ENCODE results near the gene NAV3.

NAV3 gene

DNA sequence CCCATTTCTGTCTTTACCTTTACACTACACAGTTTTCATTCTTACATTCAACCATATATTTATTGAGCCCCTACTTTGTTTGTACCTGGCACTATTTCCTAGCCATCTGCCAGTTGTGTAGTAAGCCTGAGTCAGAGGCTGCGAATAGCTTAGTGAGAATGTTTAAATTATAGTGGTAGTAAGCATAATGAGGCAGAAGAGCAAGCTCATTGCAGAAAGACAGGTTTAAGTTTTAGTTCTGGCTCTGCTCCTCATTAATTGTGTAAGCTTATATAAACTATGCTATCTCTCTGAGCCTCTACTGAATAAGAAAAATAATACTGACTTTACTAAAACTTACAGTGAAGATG lies 123.5 kb downstream of the NAV3 start:
- Histone ChIP-seq H3K36me3 (ENCODE audit: insufficient read depth, insufficient read length, low read length) (no peaks in the 10 kb centered on the region), H3K27me3 (ENCODE audit: insufficient read depth, insufficient read length) (no peaks in the 10 kb centered on the region), H3K4me1 (ENCODE audit: insufficient read depth, insufficient read length) (no peaks in the 10 kb centered on the region), H3K4me3 (ENCODE audit: insufficient read length, low read depth) (no peak overlapping the region), H3K9ac (ENCODE audit: insufficient read length, low read depth) (no peak overlapping the region), H3K9me3 (ENCODE audit: insufficient read depth, low read length) (no peaks in the 10 kb centered on the region)
- no peak for TF ChIP-seq ZNF274 (IDR thresholded peaks at IDR 0.05; ENCODE audit: low read depth, low read length)
- no peak for TF ChIP-seq SUZ12 (IDR thresholded peaks at IDR 0.05; ENCODE audit: extremely low read depth, insufficient read depth, insufficient read length)
- no peak for TF ChIP-seq YY1 (IDR thresholded peaks at IDR 0.05; ENCODE audit: insufficient read depth, insufficient read length)
- no peak for DNase-seq (ENCODE audit: low read depth, low spot score)

DNA sequence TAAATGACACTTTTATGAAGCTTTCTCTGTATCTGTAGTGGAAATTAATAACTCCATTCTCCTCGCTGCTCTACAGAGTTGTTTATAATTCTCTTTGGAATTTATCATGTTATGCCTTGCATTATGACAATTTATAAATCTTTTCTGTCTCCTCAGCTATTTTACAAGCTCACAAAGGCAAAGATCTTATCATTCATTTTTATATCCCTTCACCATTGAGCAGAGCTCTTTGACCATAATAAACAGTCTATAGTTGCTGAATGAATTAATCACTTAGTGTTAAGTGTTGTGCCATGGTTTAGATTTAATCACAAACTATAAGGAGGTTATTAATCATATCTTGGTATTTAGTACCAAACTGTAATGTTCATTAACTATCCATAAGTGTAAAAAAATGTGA lies 126.4 kb downstream of the NAV3 start:
- no peak for DNase-seq (ENCODE audit: low read depth, low spot score)
- Histone ChIP-seq H3K27me3 (ENCODE audit: insufficient read depth, insufficient read length) (no peaks in the 10 kb centered on the region), H3K36me3 (ENCODE audit: insufficient read depth, insufficient read length, low read length) (no peaks in the 10 kb centered on the region), H3K9ac (ENCODE audit: insufficient read length, low read depth) (no peak overlapping the region), H3K9me3 (ENCODE audit: insufficient read depth, low read length) (no peaks in the 10 kb centered on the region), H3K4me3 (ENCODE audit: insufficient read length, low read depth) (no peak overlapping the region), H3K4me1 (ENCODE audit: insufficient read depth, insufficient read length) (no peaks in the 10 kb centered on the region)
- TF ChIP-seq ZNF274 (IDR thresholded peaks at IDR 0.05; ENCODE audit: low read depth, low read length) (no peak), YY1 (IDR thresholded peaks at IDR 0.05; ENCODE audit: insufficient read depth, insufficient read length) (no peak), SUZ12 (IDR thresholded peaks at IDR 0.05; ENCODE audit: extremely low read depth, insufficient read depth, insufficient read length) (no peak)

DNA sequence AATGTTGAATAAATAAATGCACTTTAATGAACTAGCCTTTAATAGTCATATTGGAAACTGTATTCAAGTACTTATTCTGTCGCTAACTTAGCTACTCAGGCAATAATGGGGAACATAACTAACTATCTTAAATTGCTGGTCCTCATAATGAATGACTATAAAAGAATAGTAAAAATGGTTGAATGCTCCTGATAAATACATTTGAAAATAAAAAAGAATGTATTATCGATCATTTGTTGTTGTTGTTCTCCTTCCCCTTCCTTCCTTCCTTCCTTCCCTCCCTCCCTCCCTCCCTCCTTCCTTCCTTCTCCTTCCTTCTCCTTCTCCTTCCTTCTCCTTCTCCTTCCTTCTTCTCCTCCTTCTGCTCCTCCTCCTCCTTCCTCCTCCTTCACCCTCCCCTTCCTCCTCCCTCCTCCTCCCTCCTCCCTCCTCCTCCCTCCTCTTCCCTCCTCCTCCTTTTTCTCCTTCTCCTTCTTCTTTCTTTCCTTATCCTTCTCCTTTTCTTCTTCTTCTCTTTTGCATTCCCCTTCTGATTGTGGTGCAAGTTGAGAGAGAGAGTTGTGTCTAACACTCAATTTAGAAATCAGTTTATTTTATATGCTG lies 133.0 kb downstream of the NAV3 start:
- Histone ChIP-seq H3K4me1 (ENCODE audit: insufficient read depth, insufficient read length) (no peaks in the 10 kb centered on the region), H3K9me3 (ENCODE audit: insufficient read depth, low read length) (no peaks in the 10 kb centered on the region), H3K36me3 (ENCODE audit: insufficient read depth, insufficient read length, low read length) (peaks cover 2% of the 10 kb centered on the region), H3K4me3 (ENCODE audit: insufficient read length, low read depth) (no peak overlapping the region), H3K9ac (ENCODE audit: insufficient read length, low read depth) (no peak overlapping the region), H3K27me3 (ENCODE audit: insufficient read depth, insufficient read length) (no peaks in the 10 kb centered on the region)
- TF ChIP-seq SUZ12 (IDR thresholded peaks at IDR 0.05; ENCODE audit: extremely low read depth, insufficient read depth, insufficient read length), result no peak
- no peak for TF ChIP-seq ZNF274 (IDR thresholded peaks at IDR 0.05; ENCODE audit: low read depth, low read length)
- no peak for TF ChIP-seq YY1 (IDR thresholded peaks at IDR 0.05; ENCODE audit: insufficient read depth, insufficient read length)
- no peak for DNase-seq (ENCODE audit: low read depth, low spot score)

DNA sequence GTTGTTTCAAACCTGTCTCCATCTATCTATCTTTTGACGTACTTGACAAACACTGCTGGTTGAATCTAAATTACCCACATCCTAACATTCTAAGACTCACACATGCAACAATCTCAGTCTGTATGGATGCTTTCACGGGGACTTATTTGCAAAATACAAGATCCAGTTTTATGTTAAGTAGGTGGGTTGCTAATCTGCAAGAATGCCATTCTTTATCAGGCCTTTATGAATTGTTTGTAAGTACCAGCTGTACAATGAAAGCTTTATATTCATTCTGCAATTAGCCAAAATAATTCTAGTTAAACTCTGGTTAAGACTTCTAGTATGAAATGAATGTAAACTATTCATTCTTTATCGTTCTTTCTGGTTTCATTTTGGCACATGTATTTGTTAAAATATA lies 135.1 kb downstream of the NAV3 start:
- Histone ChIP-seq H3K36me3 (ENCODE audit: insufficient read depth, insufficient read length, low read length) (peaks cover 2% of the 10 kb centered on the region), H3K4me1 (ENCODE audit: insufficient read depth, insufficient read length) (no peaks in the 10 kb centered on the region), H3K27me3 (ENCODE audit: insufficient read depth, insufficient read length) (no peaks in the 10 kb centered on the region), H3K4me3 (ENCODE audit: insufficient read length, low read depth) (no peak overlapping the region), H3K9ac (ENCODE audit: insufficient read length, low read depth) (no peak overlapping the region), H3K9me3 (ENCODE audit: insufficient read depth, low read length) (no peaks in the 10 kb centered on the region)
- no peak for TF ChIP-seq YY1 (IDR thresholded peaks at IDR 0.05; ENCODE audit: insufficient read depth, insufficient read length)
- no peak for TF ChIP-seq SUZ12 (IDR thresholded peaks at IDR 0.05; ENCODE audit: extremely low read depth, insufficient read depth, insufficient read length)
- no peak for TF ChIP-seq ZNF274 (IDR thresholded peaks at IDR 0.05; ENCODE audit: low read depth, low read length)
- DNase-seq (ENCODE audit: low read depth, low spot score), result no peak

DNA sequence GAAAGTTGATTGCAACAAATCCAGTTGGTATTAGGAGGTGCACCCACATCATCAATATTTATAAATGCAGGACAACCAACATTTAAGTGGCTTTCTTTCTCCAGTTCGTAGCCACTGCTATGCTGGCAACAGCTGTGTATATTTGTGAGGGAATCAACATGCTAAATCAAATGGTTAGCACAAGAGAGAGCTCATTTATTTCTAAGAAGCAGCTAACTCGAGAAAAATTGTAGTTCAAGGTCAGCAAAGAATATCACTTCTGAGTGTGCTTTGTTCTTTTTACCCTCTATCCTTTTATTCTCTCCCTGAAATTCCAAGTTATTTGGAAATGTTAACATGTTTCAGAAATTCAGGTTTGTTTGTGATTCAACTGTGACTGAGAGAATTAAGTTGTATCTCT lies 137.3 kb downstream of the NAV3 start:
- DNase-seq (ENCODE audit: low read depth, low spot score), result no peak
- no peaks in the 10 kb centered on the region for H3K4me1 ChIP-seq (ENCODE audit: insufficient read depth, insufficient read length)
- no peak for TF ChIP-seq YY1 (IDR thresholded peaks at IDR 0.05; ENCODE audit: insufficient read depth, insufficient read length)
- no peak for TF ChIP-seq ZNF274 (IDR thresholded peaks at IDR 0.05; ENCODE audit: low read depth, low read length)
- no peak for TF ChIP-seq SUZ12 (IDR thresholded peaks at IDR 0.05; ENCODE audit: extremely low read depth, insufficient read depth, insufficient read length)
- H3K27me3 ChIP-seq (ENCODE audit: insufficient read depth, insufficient read length), result no peaks in the 10 kb centered on the region
- no peak overlapping the region for H3K4me3 ChIP-seq (ENCODE audit: insufficient read length, low read depth)
- H3K9ac ChIP-seq (ENCODE audit: insufficient read length, low read depth), result no peak overlapping the region
- H3K36me3 ChIP-seq (ENCODE audit: insufficient read depth, insufficient read length, low read length), result peaks cover 2% of the 10 kb centered on the region
- no peaks in the 10 kb centered on the region for H3K9me3 ChIP-seq (ENCODE audit: insufficient read depth, low read length)

DNA sequence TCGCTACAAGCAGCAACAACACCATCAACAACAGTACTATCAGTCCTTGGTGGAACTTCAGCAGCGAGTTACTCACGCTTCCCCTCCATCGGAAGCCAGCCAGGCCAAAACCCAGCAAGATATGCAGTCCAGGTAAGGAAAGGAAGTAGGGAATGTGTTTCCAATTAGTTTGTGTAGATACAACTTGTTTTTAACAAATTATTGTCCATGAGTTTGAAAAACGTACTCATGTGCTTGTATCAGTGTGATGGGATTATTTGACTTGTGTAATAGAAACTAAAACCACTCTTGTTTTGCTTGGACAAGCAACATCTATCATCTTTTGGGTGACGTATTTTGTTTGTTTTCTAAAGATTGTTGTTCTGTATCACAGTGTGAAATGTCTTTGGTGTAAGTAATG lies 137.9 kb downstream of the NAV3 start:
- peaks cover 2% of the 10 kb centered on the region for H3K36me3 ChIP-seq (ENCODE audit: insufficient read depth, insufficient read length, low read length)
- H3K9ac ChIP-seq (ENCODE audit: insufficient read length, low read depth), result no peak overlapping the region
- H3K27me3 ChIP-seq (ENCODE audit: insufficient read depth, insufficient read length), result no peaks in the 10 kb centered on the region
- no peak overlapping the region for H3K4me3 ChIP-seq (ENCODE audit: insufficient read length, low read depth)
- H3K4me1 ChIP-seq (ENCODE audit: insufficient read depth, insufficient read length), result no peaks in the 10 kb centered on the region
- H3K9me3 ChIP-seq (ENCODE audit: insufficient read depth, low read length), result no peaks in the 10 kb centered on the region
- DNase-seq (ENCODE audit: low read depth, low spot score), result no peak
- TF ChIP-seq ZNF274 (IDR thresholded peaks at IDR 0.05; ENCODE audit: low read depth, low read length), result no peak
- TF ChIP-seq SUZ12 (IDR thresholded peaks at IDR 0.05; ENCODE audit: extremely low read depth, insufficient read depth, insufficient read length), result no peak
- TF ChIP-seq YY1 (IDR thresholded peaks at IDR 0.05; ENCODE audit: insufficient read depth, insufficient read length), result no peak

DNA sequence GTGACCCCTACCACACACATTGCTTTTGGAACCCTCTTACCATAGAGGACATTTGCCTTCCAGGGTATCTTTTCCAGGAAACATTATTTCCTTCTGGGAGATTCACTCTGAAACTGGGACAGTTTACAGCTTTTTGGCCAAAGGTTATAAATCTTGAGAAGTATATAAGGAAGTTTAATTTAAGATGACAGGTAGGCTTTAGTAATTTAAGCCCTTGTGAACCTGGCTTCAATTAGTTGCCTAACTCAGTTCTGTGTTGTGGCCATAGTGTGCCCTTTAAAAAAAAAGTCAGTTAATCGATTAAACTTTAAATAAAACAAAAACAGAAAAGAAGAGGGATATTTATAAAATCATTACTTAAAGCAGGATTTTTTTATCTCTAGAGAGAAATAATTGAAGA lies 142.9 kb downstream of the NAV3 start:
- Histone ChIP-seq H3K27me3 (ENCODE audit: insufficient read depth, insufficient read length) (no peaks in the 10 kb centered on the region), H3K4me3 (ENCODE audit: insufficient read length, low read depth) (no peak overlapping the region), H3K36me3 (ENCODE audit: insufficient read depth, insufficient read length, low read length) (no peaks in the 10 kb centered on the region), H3K4me1 (ENCODE audit: insufficient read depth, insufficient read length) (no peaks in the 10 kb centered on the region), H3K9ac (ENCODE audit: insufficient read length, low read depth) (no peak overlapping the region), H3K9me3 (ENCODE audit: insufficient read depth, low read length) (no peaks in the 10 kb centered on the region)
- no peak for TF ChIP-seq SUZ12 (IDR thresholded peaks at IDR 0.05; ENCODE audit: extremely low read depth, insufficient read depth, insufficient read length)
- no peak for TF ChIP-seq ZNF274 (IDR thresholded peaks at IDR 0.05; ENCODE audit: low read depth, low read length)
- TF ChIP-seq YY1 (IDR thresholded peaks at IDR 0.05; ENCODE audit: insufficient read depth, insufficient read length), result no peak
- no peak for DNase-seq (ENCODE audit: low read depth, low spot score)

Data from NT2/D1 (cell line).